GM23338 (cell line): ENCODE measurements around the gene RPP21. TPM values are rescaled to one million over a fixed set of nuclear protein-coding genes. Genes with fewer than 3 reads are reported as not detected.

ENCODE experiments used
- ATAC-seq: fragments of 200-7000 bp; cut with Tn5 transposase; 3 replicates; pipeline ENCODE4 v1.9.1; 2020
- DNase-seq: peaks from one replicate; pipeline ENCODE4 v3.0.0-alpha.2; 2015; ENCODE audit warnings: low spot score
- H2AFZ ChIP-seq: fragments of 200-600 bp; sonication (generic); 2 replicates; pipeline ENCODE4 v1.8.0; 2016; ENCODE audit warnings: antibody characterized with exemption, mild to moderate bottlenecking, moderate library complexity
- H3F3A ChIP-seq: fragments of 200-600 bp; sonication (generic); replicated peaks from 2 replicates; pipeline ENCODE4 v1.8.0; 2017; ENCODE audit warnings: antibody characterized with exemption, mixed run types, low read depth
- H3K27ac ChIP-seq: fragments of 200-600 bp; sonication (generic); 2 replicates; pipeline ENCODE4 v1.6.1; 2016; ENCODE audit warnings: low read depth
- H3K27me3 ChIP-seq: fragments of 200-600 bp; sonication (generic); 2 replicates; pipeline ENCODE4 v1.8.0; 2016; ENCODE audit warnings: mild to moderate bottlenecking, mixed run types, moderate library complexity; ENCODE audit not compliant: insufficient read depth
- H3K36me3 ChIP-seq: fragments of 200-600 bp; sonication (generic); 2 replicates; pipeline ENCODE4 v1.8.0; 2016; ENCODE audit warnings: mild to moderate bottlenecking; ENCODE audit not compliant: insufficient read depth
- H3K4me1 ChIP-seq: fragments of 200-600 bp; sonication (generic); 2 replicates; pipeline ENCODE4 v1.8.0; 2016; ENCODE audit warnings: mild to moderate bottlenecking, moderate library complexity; ENCODE audit not compliant: insufficient read depth
- H3K4me2 ChIP-seq: fragments of 200-600 bp; sonication (generic); 2 replicates; pipeline ENCODE4 v1.7.1; 2017; ENCODE audit warnings: mixed run types
- H3K4me3 ChIP-seq: fragments of 200-600 bp; sonication (generic); 2 replicates; pipeline ENCODE4 v1.6.1; 2016; ENCODE audit warnings: mixed run types
- H3K79me2 ChIP-seq: fragments of 200-600 bp; sonication (generic); replicated peaks from 2 replicates; pipeline ENCODE4 v1.8.0; 2017; ENCODE audit warnings: mild to moderate bottlenecking; ENCODE audit not compliant: insufficient read depth
- H3K9me2 ChIP-seq: fragments of 200-600 bp; sonication (generic); 2 replicates; pipeline ENCODE4 v1.8.0; 2017; ENCODE audit not compliant: insufficient read depth
- H4K20me1 ChIP-seq: fragments of 200-600 bp; sonication (generic); replicated peaks from 2 replicates; pipeline ENCODE4 v1.8.0; 2017; ENCODE audit warnings: mild to moderate bottlenecking; ENCODE audit not compliant: insufficient read depth
- H3K27ac Mint-ChIP-seq: 2 replicates; pipeline ENCODE4 v1.8.0; 2020; ENCODE audit warnings: inconsistent platforms, mild to moderate bottlenecking, moderate library complexity, mixed read lengths
- H3K27me3 Mint-ChIP-seq: 3 replicates; pipeline ENCODE4 v1.8.0; 2022; ENCODE audit warnings: low read depth, mild to moderate bottlenecking, moderate library complexity, mixed read lengths, inconsistent platforms; ENCODE audit not compliant: insufficient read depth, poor library complexity
- H3K36me3 Mint-ChIP-seq: 3 replicates; pipeline ENCODE4 v1.8.0; 2021; ENCODE audit warnings: low read depth, mild to moderate bottlenecking, inconsistent platforms, moderate library complexity, mixed read lengths
- H3K4me1 Mint-ChIP-seq: 3 replicates; pipeline ENCODE4 v1.8.0; 2020; ENCODE audit warnings: mild to moderate bottlenecking, inconsistent platforms, mixed read lengths
- H3K4me3 Mint-ChIP-seq: 3 replicates; pipeline ENCODE4 v1.8.0; 2021; ENCODE audit warnings: moderate library complexity, mild to moderate bottlenecking, inconsistent platforms, mixed read lengths
- H3K9me3 Mint-ChIP-seq: 3 replicates; pipeline ENCODE4 v1.8.0; 2020; ENCODE audit warnings: moderate library complexity, mild to moderate bottlenecking, inconsistent platforms, mixed read lengths
- CTCF ChIP-seq, 2 experiments: fragments of 200-600 bp in 1 of 2; sonication (generic) in 1 of 2; conservative IDR thresholded peaks; 2 replicates each; pipeline versions ENCODE4 v1.5.1 to v1.6.1; 2016 to 2017; ENCODE audit warnings: antibody characterized with exemption in 2 of 2, low read depth in 2 of 2, mild to moderate bottlenecking in 2 of 2, moderate library complexity in 1 of 2
- EZH2phosphoT487 ChIP-seq: fragments of 200-600 bp; sonication (generic); IDR thresholded peaks from one replicate; pipeline ENCODE4 v1.8.1; 2018; ENCODE audit warnings: antibody characterized with exemption; ENCODE audit not compliant: unreplicated experiment
- STAT1 ChIP-seq: IDR thresholded peaks from one replicate; pipeline ENCODE4 v1.6.1; 2016; ENCODE audit warnings: antibody characterized with exemption; ENCODE audit not compliant: unreplicated experiment
- ZNF462 ChIP-seq: fragments of 250-450 bp; sonication (Bioruptor Pico); IDR thresholded peaks from 2 replicates; pipeline ENCODE4 v1.5.0; 2020; ENCODE audit warnings: mild to moderate bottlenecking, moderate library complexity
- polyA plus RNA-seq: library from polyadenylated mRNA; unstranded; fragments of >200 nt; fragmentation: Nextera tagmentation; extraction: Ambion mirVana; gene quantifications from 2 replicates; pipeline ENCODE4 v1.2.1, GENCODE V29; 2016
- total RNA-seq: library from RNA; depleted of rRNA; stranded (reverse); fragments of >200 nt; shearing (Covaris generic); gene quantifications from 2 replicates; pipeline ENCODE4 v1.2.3, GENCODE V29; 2014

RPP21 gene
- total and polyA plus RNA-seq, 2 experiments from 2014 or later: 63.7 to 161 TPM

GRCh38 chr6:30349421-30350177, 4.6 kb downstream of the RPP21 start:
- no peak for ATAC-seq
- H3K36me3 ChIP-seq: peaks cover 4% of the 10 kb centered on the region; the same call in 1 of the 2 replicates
- TF ChIP-seq CTCF (conservative IDR thresholded peaks at IDR 0.05; ENCODE audit: low read depth in 2 of 2) (peak in 1 of 2 experiments; percentile 15; a peak in 2 of 4 replicates), EZH2phosphoT487 (no peak), STAT1 (no peak)

GRCh38 chr6:30350524-30350923, 5.6 kb downstream of the RPP21 start:
- Histone ChIP-seq H3K4me2 (no peak overlapping the region), H4K20me1 (no peaks in the 10 kb centered on the region), H3K9me2 (no peaks in the 10 kb centered on the region), H3K4me3 (no peak overlapping the region), H3K36me3 (peaks cover 4% of the 10 kb centered on the region; the same call in 1 of the 2 replicates), H3K79me2 (0 out of 2 replicates have a peak, but pooled peaks cover 4% of the 10 kb centered on the region), H3K4me1 (no peaks in the 10 kb centered on the region), H3F3A (no peaks in the 10 kb centered on the region), H3K27me3 (no peaks in the 10 kb centered on the region), H3K27ac (no peak overlapping the region), H2AFZ (no peak overlapping the region)
- DNase-seq (no peak), ATAC-seq (no peak)
- H3K27me3 Mint-ChIP-seq: peaks cover 5% of the 10 kb centered on the region
- no peaks in the 10 kb centered on the region for H3K9me3 Mint-ChIP-seq
- TF ChIP-seq ZNF462 (CRISPR knock-in tag): no peak
- no peak overlapping the region for H3K27ac Mint-ChIP-seq
- H3K4me3 Mint-ChIP-seq: no peak overlapping the region
- peaks cover 17% of the 10 kb centered on the region for H3K36me3 Mint-ChIP-seq
- peaks cover 10% of the 10 kb centered on the region for H3K4me1 Mint-ChIP-seq

More at GRCh38 chr6:30349421-30350177, 4.6 kb downstream of the RPP21 start:
- Histone ChIP-seq H3K4me3 (no peak overlapping the region), H3K27ac (no peak overlapping the region), H3K4me2 (no peak overlapping the region), H2AFZ (no peak overlapping the region), H3K27me3 (no peaks in the 10 kb centered on the region), H3F3A (no peaks in the 10 kb centered on the region), H4K20me1 (no peaks in the 10 kb centered on the region), H3K4me1 (no peaks in the 10 kb centered on the region), H3K79me2 (0 out of 2 replicates have a peak, but pooled peaks cover 4% of the 10 kb centered on the region), H3K9me2 (no peaks in the 10 kb centered on the region)
- peaks cover 17% of the 10 kb centered on the region for H3K36me3 Mint-ChIP-seq
- peaks cover 8% of the 10 kb centered on the region for H3K4me1 Mint-ChIP-seq
- H3K27ac Mint-ChIP-seq: no peak overlapping the region
- no peak for DNase-seq
- no peaks in the 10 kb centered on the region for H3K9me3 Mint-ChIP-seq
- peaks cover 7% of the 10 kb centered on the region for H3K27me3 Mint-ChIP-seq
- no peak overlapping the region for H3K4me3 Mint-ChIP-seq
